ENCODE results near the gene CNTNAP5. TPM values are rescaled to one million over a fixed set of nuclear protein-coding genes. Genes with fewer than 3 reads are reported as not detected.

The CNTNAP5 gene
- total RNA-seq, 1 donor from 2014 or later: not detected

GRCh38 chr2:124335058-124335457 is 310.0 kb downstream of the CNTNAP5 start:
- H3K36me3 ChIP-seq: no peaks in the 10 kb centered on the region
- DNase-seq (no peak), ATAC-seq (no peak)
- H3K27me3 ChIP-seq (ENCODE audit: low read depth): no peaks in the 10 kb centered on the region
- no peaks in the 10 kb centered on the region for H3K4me1 ChIP-seq
- intact Hi-C loops (cut with DNase I): no loop called here
- no peaks in the 10 kb centered on the region for H3K9me3 ChIP-seq
- H3K4me3 ChIP-seq: no peak overlapping the region
- H3K27ac ChIP-seq: no peak overlapping the region
- TF ChIP-seq CTCF (IDR thresholded peaks at IDR 0.05): no peak

GRCh38 chr2:124339709-124340108 is 314.6 kb downstream of the CNTNAP5 start:
- Histone ChIP-seq H3K9me3 (no peaks in the 10 kb centered on the region), H3K27ac (no peak overlapping the region), H3K4me3 (no peak overlapping the region), H3K27me3 (ENCODE audit: low read depth) (no peaks in the 10 kb centered on the region), H3K4me1 (no peaks in the 10 kb centered on the region), H3K36me3 (no peaks in the 10 kb centered on the region)
- no peak for TF ChIP-seq CTCF (IDR thresholded peaks at IDR 0.05)
- DNase-seq (no peak), ATAC-seq (no peak)
- intact Hi-C loops (cut with DNase I): no loop called here

GRCh38 chr2:124343827-124344498 is 318.9 kb downstream of the CNTNAP5 start:
- Histone ChIP-seq H3K27me3 (ENCODE audit: low read depth) (no peaks in the 10 kb centered on the region), H3K4me1 (no peaks in the 10 kb centered on the region), H3K9me3 (no peaks in the 10 kb centered on the region), H3K36me3 (no peaks in the 10 kb centered on the region), H3K4me3 (no peak overlapping the region), H3K27ac (no peak overlapping the region)
- intact Hi-C loops (cut with DNase I): no loop called here
- ATAC-seq (no peak), DNase-seq (no peak)
- no peak for TF ChIP-seq CTCF (IDR thresholded peaks at IDR 0.05)

- H3K36me3 ChIP-seq: no peaks in the 10 kb centered on the region
- no peak for TF ChIP-seq CTCF (IDR thresholded peaks at IDR 0.05)
- ATAC-seq (no peak), DNase-seq (no peak)
- intact Hi-C loops (cut with DNase I): no loop called here
- H3K27ac ChIP-seq: no peak overlapping the region
- H3K27me3 ChIP-seq (ENCODE audit: low read depth): no peaks in the 10 kb centered on the region
- H3K9me3 ChIP-seq: no peaks in the 10 kb centered on the region
- no peak overlapping the region for H3K4me3 ChIP-seq
- no peaks in the 10 kb centered on the region for H3K4me1 ChIP-seq
Observed at GRCh38 chr2:124347209-124347608, 322.1 kb downstream of the CNTNAP5 start.

- no peaks in the 10 kb centered on the region for H3K9me3 ChIP-seq
- no peak overlapping the region for H3K4me3 ChIP-seq
- no peak for TF ChIP-seq CTCF (IDR thresholded peaks at IDR 0.05)
- no peak overlapping the region for H3K27ac ChIP-seq
- intact Hi-C loops (cut with DNase I): no loop called here
- no peak for ATAC-seq
- H3K36me3 ChIP-seq: no peaks in the 10 kb centered on the region
- no peak for DNase-seq
- H3K27me3 ChIP-seq (ENCODE audit: low read depth): no peaks in the 10 kb centered on the region
- no peaks in the 10 kb centered on the region for H3K4me1 ChIP-seq
Observed at GRCh38 chr2:124353656-124354055, 328.6 kb downstream of the CNTNAP5 start.
